ENCODE data around the gene CARD9.
A peak's percentile ranks its signal among the peaks of the same experiment; 100 is the strongest.

The CARD9 gene

DNA sequence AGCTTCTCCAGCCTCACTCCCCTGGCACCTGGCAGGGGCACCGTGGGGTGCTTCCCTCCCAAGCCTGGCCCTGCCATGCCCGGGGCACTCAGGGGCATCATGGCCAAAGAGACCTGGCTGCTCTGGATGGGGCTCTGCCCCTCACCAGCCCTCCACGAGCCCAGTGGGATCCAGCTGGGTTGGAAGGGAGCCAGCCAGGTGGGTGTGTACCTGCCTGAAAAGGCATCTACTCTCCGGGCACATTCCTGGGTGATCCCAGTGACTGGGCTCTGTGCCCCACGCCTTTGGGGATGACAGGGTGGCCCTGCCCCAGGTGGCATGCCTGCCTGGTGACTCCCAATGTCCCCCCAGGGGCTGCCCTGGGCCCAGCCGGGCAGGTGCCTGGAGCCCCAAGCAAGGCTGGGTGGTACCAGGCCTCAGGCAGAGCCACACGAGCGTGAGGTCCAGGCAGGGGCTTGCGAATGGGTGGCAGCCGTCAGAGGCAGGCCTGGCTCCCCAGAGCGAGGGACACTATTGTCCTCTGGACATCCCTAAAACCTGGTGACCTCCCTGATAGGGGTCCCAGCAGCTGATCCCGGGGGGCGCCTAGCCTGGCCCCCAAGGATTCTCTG, 45.4 kb downstream of the CARD9 start (continued):
- TF ChIP-seq, protein P1, sequence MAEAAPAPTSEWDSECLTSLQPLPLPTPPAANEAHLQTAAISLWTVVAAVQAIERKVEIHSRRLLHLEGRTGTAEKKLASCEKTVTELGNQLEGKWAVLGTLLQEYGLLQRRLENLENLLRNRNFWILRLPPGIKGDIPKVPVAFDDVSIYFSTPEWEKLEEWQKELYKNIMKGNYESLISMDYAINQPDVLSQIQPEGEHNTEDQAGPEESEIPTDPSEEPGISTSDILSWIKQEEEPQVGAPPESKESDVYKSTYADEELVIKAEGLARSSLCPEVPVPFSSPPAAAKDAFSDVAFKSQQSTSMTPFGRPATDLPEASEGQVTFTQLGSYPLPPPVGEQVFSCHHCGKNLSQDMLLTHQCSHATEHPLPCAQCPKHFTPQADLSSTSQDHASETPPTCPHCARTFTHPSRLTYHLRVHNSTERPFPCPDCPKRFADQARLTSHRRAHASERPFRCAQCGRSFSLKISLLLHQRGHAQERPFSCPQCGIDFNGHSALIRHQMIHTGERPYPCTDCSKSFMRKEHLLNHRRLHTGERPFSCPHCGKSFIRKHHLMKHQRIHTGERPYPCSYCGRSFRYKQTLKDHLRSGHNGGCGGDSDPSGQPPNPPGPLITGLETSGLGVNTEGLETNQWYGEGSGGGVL (tag by site-specific recombination; IDR thresholded peaks at IDR 0.05), result no peak
- TF ChIP-seq SALL2 (tag by site-specific recombination; IDR thresholded peaks at IDR 0.05; ENCODE audit: borderline replicate concordance), result no peak
- peak; percentile 47 for TF ChIP-seq ZIC2 (tag by site-specific recombination; IDR thresholded peaks at IDR 0.05)
- TF ChIP-seq ZNF146 (tag by site-specific recombination; IDR thresholded peaks at IDR 0.05), result no peak
- TF ChIP-seq ZNF202 (tag by site-specific recombination; IDR thresholded peaks at IDR 0.05; ENCODE audit: borderline replicate concordance), result no peak
- no peak for TF ChIP-seq GFI1B (tag by site-specific recombination; IDR thresholded peaks at IDR 0.05)
- TF ChIP-seq, protein P2, sequence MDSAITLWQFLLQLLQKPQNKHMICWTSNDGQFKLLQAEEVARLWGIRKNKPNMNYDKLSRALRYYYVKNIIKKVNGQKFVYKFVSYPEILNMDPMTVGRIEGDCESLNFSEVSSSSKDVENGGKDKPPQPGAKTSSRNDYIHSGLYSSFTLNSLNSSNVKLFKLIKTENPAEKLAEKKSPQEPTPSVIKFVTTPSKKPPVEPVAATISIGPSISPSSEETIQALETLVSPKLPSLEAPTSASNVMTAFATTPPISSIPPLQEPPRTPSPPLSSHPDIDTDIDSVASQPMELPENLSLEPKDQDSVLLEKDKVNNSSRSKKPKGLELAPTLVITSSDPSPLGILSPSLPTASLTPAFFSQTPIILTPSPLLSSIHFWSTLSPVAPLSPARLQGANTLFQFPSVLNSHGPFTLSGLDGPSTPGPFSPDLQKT (IDR thresholded peaks at IDR 0.05; ENCODE audit: borderline replicate concordance, low read depth, low read length), result no peak
- TF ChIP-seq ZNF341 (tag by site-specific recombination; IDR thresholded peaks at IDR 0.05; ENCODE audit: low read depth), result no peak
- TF ChIP-seq SCRT1 (tag by site-specific recombination; IDR thresholded peaks at IDR 0.05; ENCODE audit: borderline replicate concordance), result no peak
- no peak for TF ChIP-seq ZNF768 (tag by site-specific recombination; IDR thresholded peaks at IDR 0.05)
- TF ChIP-seq, protein P3, sequence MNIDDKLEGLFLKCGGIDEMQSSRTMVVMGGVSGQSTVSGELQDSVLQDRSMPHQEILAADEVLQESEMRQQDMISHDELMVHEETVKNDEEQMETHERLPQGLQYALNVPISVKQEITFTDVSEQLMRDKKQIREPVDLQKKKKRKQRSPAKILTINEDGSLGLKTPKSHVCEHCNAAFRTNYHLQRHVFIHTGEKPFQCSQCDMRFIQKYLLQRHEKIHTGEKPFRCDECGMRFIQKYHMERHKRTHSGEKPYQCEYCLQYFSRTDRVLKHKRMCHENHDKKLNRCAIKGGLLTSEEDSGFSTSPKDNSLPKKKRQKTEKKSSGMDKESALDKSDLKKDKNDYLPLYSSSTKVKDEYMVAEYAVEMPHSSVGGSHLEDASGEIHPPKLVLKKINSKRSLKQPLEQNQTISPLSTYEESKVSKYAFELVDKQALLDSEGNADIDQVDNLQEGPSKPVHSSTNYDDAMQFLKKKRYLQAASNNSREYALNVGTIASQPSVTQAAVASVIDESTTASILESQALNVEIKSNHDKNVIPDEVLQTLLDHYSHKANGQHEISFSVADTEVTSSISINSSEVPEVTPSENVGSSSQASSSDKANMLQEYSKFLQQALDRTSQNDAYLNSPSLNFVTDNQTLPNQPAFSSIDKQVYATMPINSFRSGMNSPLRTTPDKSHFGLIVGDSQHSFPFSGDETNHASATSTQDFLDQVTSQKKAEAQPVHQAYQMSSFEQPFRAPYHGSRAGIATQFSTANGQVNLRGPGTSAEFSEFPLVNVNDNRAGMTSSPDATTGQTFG (tag by site-specific recombination; IDR thresholded peaks at IDR 0.05; ENCODE audit: borderline replicate concordance), result no peak
- TF ChIP-seq, protein P4, sequence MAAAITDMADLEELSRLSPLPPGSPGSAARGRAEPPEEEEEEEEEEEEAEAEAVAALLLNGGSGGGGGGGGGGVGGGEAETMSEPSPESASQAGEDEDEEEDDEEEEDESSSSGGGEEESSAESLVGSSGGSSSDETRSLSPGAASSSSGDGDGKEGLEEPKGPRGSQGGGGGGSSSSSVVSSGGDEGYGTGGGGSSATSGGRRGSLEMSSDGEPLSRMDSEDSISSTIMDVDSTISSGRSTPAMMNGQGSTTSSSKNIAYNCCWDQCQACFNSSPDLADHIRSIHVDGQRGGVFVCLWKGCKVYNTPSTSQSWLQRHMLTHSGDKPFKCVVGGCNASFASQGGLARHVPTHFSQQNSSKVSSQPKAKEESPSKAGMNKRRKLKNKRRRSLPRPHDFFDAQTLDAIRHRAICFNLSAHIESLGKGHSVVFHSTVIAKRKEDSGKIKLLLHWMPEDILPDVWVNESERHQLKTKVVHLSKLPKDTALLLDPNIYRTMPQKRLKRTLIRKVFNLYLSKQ (tag by site-specific recombination; IDR thresholded peaks at IDR 0.05; ENCODE audit: borderline replicate concordance), result no peak
- TF ChIP-seq, protein P5, sequence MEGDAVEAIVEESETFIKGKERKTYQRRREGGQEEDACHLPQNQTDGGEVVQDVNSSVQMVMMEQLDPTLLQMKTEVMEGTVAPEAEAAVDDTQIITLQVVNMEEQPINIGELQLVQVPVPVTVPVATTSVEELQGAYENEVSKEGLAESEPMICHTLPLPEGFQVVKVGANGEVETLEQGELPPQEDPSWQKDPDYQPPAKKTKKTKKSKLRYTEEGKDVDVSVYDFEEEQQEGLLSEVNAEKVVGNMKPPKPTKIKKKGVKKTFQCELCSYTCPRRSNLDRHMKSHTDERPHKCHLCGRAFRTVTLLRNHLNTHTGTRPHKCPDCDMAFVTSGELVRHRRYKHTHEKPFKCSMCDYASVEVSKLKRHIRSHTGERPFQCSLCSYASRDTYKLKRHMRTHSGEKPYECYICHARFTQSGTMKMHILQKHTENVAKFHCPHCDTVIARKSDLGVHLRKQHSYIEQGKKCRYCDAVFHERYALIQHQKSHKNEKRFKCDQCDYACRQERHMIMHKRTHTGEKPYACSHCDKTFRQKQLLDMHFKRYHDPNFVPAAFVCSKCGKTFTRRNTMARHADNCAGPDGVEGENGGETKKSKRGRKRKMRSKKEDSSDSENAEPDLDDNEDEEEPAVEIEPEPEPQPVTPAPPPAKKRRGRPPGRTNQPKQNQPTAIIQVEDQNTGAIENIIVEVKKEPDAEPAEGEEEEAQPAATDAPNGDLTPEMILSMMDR (tag by site-specific recombination; IDR thresholded peaks at IDR 0.05), result no peak
- TF ChIP-seq ZNF335 (tag by site-specific recombination; conservative IDR thresholded peaks at IDR 0.05), result peak; percentile 64
- TF ChIP-seq ZNF664 (tag by site-specific recombination; IDR thresholded peaks at IDR 0.05), result no peak
- TF ChIP-seq GLIS2 (tag by site-specific recombination; IDR thresholded peaks at IDR 0.05), result peak; percentile 80
- TF ChIP-seq KLF16 (tag by site-specific recombination; IDR thresholded peaks at IDR 0.05), result peak; percentile 80
- peak; percentile 85 for TF ChIP-seq KLF1 (tag by site-specific recombination; IDR thresholded peaks at IDR 0.05)
- no peak for TF ChIP-seq ZNF354C (tag by site-specific recombination; IDR thresholded peaks at IDR 0.05; ENCODE audit: borderline replicate concordance, low read depth)
- TF ChIP-seq ZBTB17 (tag by site-specific recombination; IDR thresholded peaks at IDR 0.05), result no peak
- TF ChIP-seq, protein P6, sequence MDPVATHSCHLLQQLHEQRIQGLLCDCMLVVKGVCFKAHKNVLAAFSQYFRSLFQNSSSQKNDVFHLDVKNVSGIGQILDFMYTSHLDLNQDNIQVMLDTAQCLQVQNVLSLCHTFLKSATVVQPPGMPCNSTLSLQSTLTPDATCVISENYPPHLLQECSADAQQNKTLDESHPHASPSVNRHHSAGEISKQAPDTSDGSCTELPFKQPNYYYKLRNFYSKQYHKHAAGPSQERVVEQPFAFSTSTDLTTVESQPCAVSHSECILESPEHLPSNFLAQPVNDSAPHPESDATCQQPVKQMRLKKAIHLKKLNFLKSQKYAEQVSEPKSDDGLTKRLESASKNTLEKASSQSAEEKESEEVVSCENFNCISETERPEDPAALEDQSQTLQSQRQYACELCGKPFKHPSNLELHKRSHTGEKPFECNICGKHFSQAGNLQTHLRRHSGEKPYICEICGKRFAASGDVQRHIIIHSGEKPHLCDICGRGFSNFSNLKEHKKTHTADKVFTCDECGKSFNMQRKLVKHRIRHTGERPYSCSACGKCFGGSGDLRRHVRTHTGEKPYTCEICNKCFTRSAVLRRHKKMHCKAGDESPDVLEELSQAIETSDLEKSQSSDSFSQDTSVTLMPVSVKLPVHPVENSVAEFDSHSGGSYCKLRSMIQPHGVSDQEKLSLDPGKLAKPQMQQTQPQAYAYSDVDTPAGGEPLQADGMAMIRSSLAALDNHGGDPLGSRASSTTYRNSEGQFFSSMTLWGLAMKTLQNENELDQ (tag by site-specific recombination; IDR thresholded peaks at IDR 0.05; ENCODE audit: low read depth), result no peak
- TF ChIP-seq, protein P7, sequence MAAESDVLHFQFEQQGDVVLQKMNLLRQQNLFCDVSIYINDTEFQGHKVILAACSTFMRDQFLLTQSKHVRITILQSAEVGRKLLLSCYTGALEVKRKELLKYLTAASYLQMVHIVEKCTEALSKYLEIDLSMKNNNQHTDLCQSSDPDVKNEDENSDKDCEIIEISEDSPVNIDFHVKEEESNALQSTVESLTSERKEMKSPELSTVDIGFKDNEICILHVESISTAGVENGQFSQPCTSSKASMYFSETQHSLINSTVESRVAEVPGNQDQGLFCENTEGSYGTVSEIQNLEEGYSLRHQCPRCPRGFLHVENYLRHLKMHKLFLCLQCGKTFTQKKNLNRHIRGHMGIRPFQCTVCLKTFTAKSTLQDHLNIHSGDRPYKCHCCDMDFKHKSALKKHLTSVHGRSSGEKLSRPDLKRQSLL (tag by site-specific recombination; IDR thresholded peaks at IDR 0.05), result no peak
- TF ChIP-seq, protein P8, sequence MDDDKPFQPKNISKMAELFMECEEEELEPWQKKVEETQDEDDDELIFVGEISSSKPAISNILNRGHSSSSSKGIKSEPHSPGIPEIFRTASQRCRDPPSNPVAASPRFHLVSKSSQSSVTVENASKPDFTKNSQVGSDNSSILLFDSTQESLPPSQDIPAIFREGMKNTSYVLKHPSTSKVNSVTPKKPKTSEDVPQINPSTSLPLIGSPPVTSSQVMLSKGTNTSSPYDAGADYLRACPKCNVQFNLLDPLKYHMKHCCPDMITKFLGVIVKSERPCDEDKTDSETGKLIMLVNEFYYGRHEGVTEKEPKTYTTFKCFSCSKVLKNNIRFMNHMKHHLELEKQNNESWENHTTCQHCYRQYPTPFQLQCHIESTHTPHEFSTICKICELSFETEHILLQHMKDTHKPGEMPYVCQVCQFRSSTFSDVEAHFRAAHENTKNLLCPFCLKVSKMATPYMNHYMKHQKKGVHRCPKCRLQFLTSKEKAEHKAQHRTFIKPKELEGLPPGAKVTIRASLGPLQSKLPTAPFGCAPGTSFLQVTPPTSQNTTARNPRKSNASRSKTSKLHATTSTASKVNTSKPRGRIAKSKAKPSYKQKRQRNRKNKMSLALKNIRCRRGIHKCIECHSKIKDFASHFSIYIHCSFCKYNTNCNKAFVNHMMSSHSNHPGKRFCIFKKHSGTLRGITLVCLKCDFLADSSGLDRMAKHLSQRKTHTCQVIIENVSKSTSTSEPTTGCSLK (tag by site-specific recombination; IDR thresholded peaks at IDR 0.05), result no peak
- TF ChIP-seq ZBTB8A (tag by site-specific recombination; IDR thresholded peaks at IDR 0.05), result peak; percentile 73
- no peak for TF ChIP-seq BCL11A (tag by site-specific recombination; IDR thresholded peaks at IDR 0.05; ENCODE audit: low read depth)

Measured in HEK293 (cell line).